ENCODE measurements around the gene JPH2. TPM values are rescaled to one million over a fixed set of nuclear protein-coding genes. Genes with fewer than 3 reads are reported as not detected.

JPH2 gene
- total RNA-seq, 1 experiment from 2014 or later, result 0.81 TPM

- no peak for TF ChIP-seq STAT6 (CRISPR knock-in tag; conservative IDR thresholded peaks at IDR 0.05; ENCODE audit: low read depth)
- TF ChIP-seq FOXP1 (CRISPR knock-in tag; IDR thresholded peaks at IDR 0.05; ENCODE audit: borderline replicate concordance), result no peak
- no peak for TF ChIP-seq RORB (CRISPR knock-in tag; IDR thresholded peaks at IDR 0.05)
- no peak for TF ChIP-seq EMX1 (CRISPR knock-in tag; IDR thresholded peaks at IDR 0.05)
- TF ChIP-seq ZBTB43 (CRISPR knock-in tag; IDR thresholded peaks at IDR 0.05), result no peak
- TF ChIP-seq ZNF263 (CRISPR knock-in tag; IDR thresholded peaks at IDR 0.05; ENCODE audit: low read depth), result no peak
- peak; percentile 39; the same call in 1 of the 2 replicates for TF ChIP-seq ARID4B (CRISPR knock-in tag; IDR thresholded peaks at IDR 0.05; ENCODE audit: borderline replicate concordance)
- TF ChIP-seq ZNF425 (CRISPR knock-in tag; conservative IDR thresholded peaks at IDR 0.05), result no peak
- TF ChIP-seq MLX (CRISPR knock-in tag; IDR thresholded peaks at IDR 0.05), result no peak
- peak; percentile 91 for TF ChIP-seq USF2 (CRISPR knock-in tag; IDR thresholded peaks at IDR 0.05)
- no peak for TF ChIP-seq ZNF671 (CRISPR knock-in tag; IDR thresholded peaks at IDR 0.05)
- TF ChIP-seq TEAD1 (CRISPR knock-in tag; IDR thresholded peaks at IDR 0.05), result no peak
- peak; percentile 90 for TF ChIP-seq USF1 (CRISPR knock-in tag; IDR thresholded peaks at IDR 0.05)
- TF ChIP-seq ZSCAN18 (CRISPR knock-in tag; IDR thresholded peaks at IDR 0.05), result no peak
- TF ChIP-seq ZNF423 (CRISPR knock-in tag; IDR thresholded peaks at IDR 0.05), result no peak
- TF ChIP-seq ATF3 (CRISPR knock-in tag; conservative IDR thresholded peaks at IDR 0.05), result no peak
- peak; percentile 17; the same call in 1 of the 2 replicates for TF ChIP-seq NR2C2 (CRISPR knock-in tag; IDR thresholded peaks at IDR 0.05)
- no peak for TF ChIP-seq IRF1 (CRISPR knock-in tag; IDR thresholded peaks at IDR 0.05)
- TF ChIP-seq JAZF1 (CRISPR knock-in tag; IDR thresholded peaks at IDR 0.05), result no peak
- TF ChIP-seq CDX4 (CRISPR knock-in tag; IDR thresholded peaks at IDR 0.05; ENCODE audit: borderline replicate concordance), result no peak
These were observed 23.6 kb upstream of the JPH2 start, which contains the start of gene OSER1 (continued) for GRCh38 chr20:44210406-44211176.

All from WTC11 (cell line).